Nucleus accumbens (tissue), 56 donors: Measurements from ENCODE around the gene HOXA13.

ENCODE experiments used
- DNase-seq, 56 donors: peaks; one replicate each; lab custom pipeline; 2025; lab: John Stamatoyannopoulos, UW

HOXA13 gene

DNA sequence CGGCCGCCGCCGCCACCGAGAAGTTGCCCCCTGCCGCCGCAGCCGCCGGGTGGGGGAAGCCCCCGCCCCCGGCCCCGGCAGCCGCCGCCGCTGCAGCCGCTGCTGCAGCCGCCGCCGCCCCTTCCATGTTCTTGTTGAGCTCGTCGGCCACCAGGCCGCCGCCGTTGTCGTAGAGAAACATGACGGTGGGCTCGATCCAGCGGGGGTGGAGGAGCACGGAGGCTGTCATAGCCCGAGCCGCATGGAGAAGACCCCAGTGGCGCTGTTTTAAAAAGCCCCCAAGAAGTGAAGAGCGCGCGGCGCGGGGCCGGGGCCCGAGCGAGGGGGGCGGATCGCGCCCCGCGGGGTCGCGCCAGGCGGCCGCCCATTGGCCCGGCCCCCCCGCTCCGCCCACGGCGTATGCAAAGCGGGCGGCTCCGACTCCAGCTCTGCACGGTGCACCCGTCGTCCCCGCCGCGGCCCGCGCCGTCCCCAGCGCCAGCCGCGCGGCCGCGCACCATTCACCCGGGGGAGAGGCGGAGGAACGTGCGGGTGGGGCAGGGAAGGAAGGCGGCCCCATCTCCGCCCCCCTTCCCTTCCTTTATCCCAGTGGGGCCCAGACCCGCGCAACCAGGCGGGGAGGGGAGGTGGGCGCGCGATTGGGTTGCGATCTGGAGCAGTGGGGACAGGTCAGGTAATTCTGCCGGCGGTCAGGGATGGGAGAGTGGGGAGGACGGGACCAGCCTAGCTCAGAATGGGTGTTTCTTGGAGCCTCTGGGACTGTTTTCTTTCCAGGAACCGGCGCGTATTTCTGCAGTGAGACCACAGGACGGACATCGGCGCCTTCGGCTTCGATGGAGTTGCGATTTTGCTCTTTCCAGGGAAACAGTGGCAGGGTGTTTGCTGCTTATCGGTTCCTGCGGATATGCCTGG is at the start of gene HOXA13:
TSS of gene HOXA13 (minus strand) at position 243 of the 912 bp plus-strand sequence. CDS start at position 229, 14 bp downstream.
- DNase-seq = no peak

DNA sequence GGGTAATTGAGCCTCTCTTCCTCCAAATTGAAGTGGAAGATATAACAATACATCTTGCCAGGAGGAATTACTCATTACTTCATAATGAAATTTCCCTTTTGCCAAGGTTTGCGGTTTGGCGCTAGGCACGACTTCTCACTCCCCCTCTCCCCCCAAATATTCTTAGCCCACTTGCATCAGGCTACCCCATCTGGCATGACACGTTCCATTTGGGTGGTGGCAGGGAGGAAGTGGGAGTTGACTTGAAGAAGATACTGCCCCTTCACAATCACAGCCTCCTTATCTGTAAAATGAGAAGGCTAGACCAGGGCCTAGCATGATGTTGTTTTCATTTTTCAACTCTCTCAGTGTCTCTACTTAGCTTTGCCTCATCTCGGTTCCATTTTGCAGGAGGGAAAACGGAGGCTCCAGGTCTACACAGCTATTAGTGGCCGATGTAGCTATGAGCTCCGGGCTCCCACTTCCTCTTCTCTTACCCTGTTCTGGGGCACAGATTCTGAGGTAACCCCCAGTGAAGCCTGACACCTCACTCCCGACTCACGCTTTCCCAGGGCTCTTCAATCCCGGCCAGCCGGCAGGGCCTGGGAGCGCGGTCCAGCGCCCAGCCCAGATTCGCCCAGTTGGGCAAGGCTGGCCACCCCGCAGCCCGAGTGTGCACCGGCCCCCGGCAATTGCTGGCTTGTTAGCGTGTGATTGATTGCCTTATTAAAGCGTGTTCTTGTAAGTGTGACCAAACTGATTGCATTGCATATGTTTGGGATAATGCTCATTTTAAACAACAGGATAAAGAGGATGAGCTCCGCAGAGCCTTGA is 49.2 kb upstream of the HOXA13 start:
- no peak for DNase-seq

DNA sequence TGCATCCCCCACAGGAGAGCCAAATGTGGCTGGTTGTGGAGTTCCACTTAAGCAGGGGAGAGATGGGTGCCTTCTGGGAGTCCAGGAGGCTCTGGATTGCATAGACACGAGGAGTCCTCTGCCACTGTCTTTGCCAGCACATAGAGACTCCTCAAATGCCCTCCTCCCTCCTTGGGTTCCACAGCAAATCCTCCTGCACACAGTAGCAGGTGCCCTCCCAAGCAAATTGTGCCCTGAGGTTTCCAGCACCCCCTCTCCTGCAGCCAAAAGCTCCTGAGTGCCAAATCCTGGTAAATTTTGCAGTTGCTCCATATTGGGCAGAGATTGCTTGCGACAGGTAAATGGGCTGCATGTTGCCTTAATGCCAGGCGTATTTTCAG is 48.5 kb upstream of the HOXA13 start:
- no peak for DNase-seq

- no peak for DNase-seq
Measured at GRCh38 chr7:27247452-27248426, 47.8 kb upstream of the HOXA13 start.

DNA sequence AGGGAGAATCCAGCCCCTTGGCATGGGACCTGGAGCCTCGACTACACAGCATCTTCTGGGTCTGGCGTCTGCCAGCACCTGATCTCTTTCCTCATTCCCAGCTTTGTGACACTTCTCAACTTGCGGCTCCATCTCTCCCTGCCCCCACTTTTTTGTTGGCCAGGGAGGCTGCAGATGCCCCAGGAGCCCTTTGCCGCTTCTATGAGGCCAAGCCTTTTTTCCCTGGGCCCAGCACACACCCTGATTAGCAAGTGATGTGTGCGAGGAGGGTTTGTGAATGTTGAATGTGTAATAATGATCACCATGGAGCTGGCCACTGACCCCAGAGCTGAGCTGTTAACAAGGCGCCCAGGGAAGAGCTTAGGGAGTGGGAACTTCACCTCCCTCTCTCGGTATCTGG is 47.1 kb upstream of the HOXA13 start:
- DNase-seq = no peak

DNA sequence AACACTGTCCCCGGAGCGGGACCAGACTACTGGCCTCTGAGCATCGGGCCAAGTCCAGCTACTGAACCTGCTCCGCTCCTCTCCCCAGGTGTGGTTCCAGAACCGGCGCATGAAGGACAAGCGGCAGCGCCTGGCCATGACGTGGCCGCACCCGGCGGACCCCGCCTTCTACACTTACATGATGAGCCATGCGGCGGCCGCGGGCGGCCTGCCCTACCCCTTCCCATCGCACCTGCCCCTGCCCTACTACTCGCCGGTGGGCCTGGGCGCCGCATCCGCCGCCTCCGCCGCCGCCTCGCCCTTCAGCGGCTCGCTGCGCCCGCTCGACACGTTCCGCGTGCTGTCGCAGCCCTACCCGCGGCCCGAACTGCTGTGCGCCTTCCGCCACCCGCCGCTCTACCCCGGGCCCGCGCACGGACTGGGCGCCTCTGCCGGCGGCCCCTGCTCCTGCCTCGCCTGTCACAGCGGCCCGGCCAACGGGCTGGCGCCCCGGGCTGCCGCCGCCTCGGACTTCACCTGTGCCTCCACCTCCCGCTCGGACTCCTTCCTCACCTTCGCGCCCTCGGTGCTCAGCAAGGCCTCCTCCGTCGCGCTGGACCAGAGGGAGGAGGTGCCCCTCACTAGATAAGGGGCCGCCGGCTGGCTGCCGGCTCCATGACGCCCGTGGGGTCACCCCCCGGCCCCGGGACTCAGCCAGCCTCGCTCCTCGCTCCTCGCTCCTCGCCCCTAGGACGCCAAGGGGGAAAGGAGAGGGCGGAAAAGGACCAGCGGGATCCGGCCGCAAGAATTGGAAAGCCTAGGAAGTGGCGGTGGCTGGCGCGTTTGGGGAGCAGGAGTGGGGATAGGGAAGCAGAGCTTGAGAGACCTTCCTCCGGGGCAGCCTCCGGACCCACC is 46.2 kb upstream of the HOXA13 start:
- no peak for DNase-seq

GRCh38 chr7:27245124-27245797 is 45.4 kb upstream of the HOXA13 start:
- no peak for DNase-seq

DNA sequence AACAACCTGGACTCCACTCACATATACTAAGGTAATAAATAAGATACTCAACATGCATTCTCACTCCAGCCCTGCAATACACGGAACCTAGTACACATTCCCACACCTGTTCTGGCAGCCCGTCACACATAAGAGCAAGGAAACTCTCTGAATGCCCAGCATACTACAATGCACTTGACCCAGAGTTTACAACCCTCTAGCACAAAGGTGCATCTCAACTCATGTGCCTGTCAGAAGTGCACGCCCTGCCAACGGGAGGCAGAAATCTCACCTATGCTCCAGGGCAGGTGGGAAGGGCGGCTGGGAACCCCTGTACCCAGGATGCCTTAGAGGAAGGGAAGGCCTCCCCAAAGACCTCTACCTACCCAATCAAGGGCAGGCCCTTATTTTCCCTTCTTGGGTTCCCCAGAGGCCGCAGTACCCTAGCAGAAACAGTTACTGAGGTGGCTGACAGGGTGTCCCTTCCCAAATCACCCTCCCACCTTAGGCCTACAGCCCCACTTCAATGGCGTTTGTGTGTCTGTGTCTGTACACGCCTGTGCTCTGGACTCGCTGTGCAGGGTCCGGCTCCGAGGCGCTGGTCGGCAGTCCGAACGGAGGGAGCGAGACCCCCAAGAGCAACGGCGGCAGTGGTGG is 44.7 kb upstream of the HOXA13 start:
- no peak for DNase-seq

DNA sequence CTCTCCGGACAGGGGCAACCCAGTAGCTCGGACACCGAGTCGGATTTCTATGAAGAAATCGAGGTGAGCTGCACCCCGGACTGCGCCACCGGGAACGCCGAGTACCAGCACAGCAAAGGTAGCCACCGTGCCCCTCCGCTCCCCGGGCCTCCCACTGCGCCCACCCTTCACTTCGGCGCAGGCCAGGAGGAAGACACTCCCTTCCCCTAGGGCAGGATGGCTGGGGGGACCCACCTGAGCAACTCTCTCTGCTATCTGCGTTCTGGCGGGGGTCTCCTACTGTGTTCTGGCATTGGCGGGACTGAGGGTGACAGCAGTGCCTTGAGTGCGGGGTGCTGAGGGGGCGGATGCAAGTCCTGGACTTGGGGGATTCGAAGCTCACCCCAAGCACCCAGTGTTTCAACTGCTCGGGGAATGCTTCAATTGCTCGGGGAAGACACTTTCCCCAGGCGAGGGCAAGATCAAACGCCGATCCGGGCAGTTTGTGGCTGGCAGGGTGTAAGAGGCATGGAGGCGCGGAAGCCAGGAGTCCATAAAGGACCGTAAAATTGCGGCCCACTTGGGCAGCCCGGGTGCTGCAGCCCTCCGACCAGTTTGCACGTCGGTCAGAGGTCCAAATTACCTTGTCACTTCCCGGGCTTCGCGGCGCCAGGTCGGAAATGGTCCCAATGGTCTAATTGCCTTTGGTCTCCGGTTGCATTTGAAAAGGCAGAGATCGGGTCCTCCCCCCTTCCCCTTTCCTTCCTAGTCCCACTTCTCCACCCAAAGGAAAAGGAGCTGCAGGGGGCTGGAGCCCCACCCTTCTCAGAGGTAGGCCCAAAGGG is 43.7 kb upstream of the HOXA13 start:
- DNase-seq = no peak

GRCh38 chr7:27242555-27243339 is 42.9 kb upstream of the HOXA13 start, which contains the start of gene EVX1:
Gene EVX1, plus strand, starts transcription at chr7:27242802. Its CDS starts 229 bp downstream, at chr7:27243031.
- DNase-seq = no peak

GRCh38 chr7:27242154-27242553 is 42.3 kb upstream of the HOXA13 start:
- DNase-seq = no peak

- DNase-seq = no peak
Measured at GRCh38 chr7:27241189-27242056, 41.5 kb upstream of the HOXA13 start.

GRCh38 chr7:27240015-27240731 is 40.3 kb upstream of the HOXA13 start:
- no peak for DNase-seq

DNA sequence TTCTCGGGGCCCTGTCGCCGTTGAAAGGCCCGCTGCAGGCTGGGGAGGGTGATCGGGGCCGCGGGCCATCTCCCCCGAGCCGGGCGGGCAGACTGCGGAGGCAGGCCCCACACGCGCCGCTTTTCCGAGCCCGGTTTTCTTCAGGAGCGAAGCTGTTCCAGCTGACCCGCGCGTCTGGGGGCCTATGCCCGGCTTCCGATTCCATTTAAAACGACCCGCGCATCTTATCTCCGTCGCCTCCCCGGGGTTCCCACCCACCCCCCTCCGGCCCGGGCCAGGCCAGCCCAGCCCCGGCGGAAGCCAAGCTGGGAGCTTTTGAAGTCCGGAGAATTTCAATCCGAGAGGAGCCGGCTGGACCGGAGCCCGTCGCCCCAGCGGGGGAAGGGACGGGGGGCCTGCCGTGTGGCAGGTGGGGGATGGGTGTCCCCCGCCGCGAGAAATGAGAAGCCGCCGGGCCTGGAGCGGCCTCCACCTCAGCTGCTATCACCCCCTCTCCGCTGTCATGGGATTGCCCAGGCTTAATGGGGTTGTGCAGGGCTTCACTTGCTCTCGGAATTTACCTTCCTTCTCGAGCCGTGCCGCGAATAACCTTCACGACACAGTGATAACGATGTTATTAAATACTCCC is 39.6 kb upstream of the HOXA13 start:
- DNase-seq = no peak
